Measurements from ENCODE around the gene MRPS7. TPM values are rescaled to one million over a fixed set of nuclear protein-coding genes. Genes with fewer than 3 reads are reported as not detected.
A peak's percentile ranks its signal among the peaks of the same experiment; 100 is the strongest.

Gene MRPS7
- total and polyA plus RNA-seq, 9 of the 15 experiments (the other 6 are each of a cell fraction or from before 2014, with no cell fraction given), result 107 to 244 (median 132) TPM

DNA sequence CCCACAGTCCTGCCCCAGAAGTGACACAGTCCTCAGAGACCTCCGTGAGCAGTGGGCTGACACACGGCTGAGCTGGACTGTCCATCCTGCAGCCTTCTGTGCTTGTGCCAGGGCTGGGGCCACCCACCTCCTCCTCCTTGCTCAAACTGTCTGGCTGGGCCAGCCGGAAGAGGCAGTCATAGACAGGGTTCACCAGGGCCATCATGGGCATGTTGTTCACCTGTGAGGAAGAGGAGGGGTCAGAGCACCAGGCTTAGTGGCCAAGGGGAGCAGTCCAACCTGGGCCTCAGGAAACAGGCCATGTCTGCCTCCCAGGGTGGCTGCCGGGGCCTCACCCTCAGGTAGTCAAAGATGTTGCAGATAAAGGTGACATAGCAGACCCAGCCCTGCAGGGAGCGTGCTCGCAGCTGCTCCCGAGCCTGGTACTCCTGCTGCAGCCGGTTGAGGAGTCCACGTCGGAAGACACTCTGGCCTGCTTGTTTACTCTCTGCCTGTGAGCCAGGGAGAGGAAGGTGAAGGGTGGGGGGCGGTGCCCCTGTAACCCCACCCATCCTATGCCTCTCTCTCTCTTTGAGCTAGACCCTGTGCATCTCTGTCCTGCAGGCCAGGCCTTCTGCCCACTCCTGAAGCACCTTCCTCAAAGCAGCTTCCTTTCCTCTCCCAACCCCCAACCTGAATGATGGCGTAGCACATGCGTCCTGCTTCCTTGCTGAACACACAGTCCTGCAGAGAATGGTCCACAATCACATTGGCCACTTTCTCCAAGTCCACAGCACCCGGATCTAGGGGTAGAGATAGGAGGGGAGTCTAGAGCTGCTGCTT, 5.9 kb downstream of the MRPS7 start (continued):
- no peak for TF ChIP-seq MEF2D (tag; conservative IDR thresholded peaks at IDR 0.05; ENCODE audit: low read depth)
- TF ChIP-seq CBX3 (IDR thresholded peaks at IDR 0.05; ENCODE audit: borderline replicate concordance in 1 of 2, low read length in 2 of 2), result peak in 1 of 2 experiments; percentile 33; a peak in 1 of 3 replicates
- TF ChIP-seq ZC3H11A (IDR thresholded peaks at IDR 0.05; ENCODE audit: low read depth, low read length), result no peak
- no peak for TF ChIP-seq TARDBP (IDR thresholded peaks at IDR 0.05)
- no peak for TF ChIP-seq RFX7 (CRISPR knock-in tag; IDR thresholded peaks at IDR 0.05)
- TF ChIP-seq ZNF282 (CRISPR knock-in tag; IDR thresholded peaks at IDR 0.05), result no peak
- no peak for TF ChIP-seq RBBP5 (IDR thresholded peaks at IDR 0.05; ENCODE audit: borderline replicate concordance, insufficient read depth, low read length, poor library complexity, severe bottlenecking)
- TF ChIP-seq IRF9 (tag; IDR thresholded peaks at IDR 0.05), result no peak
- TF ChIP-seq ELK3 (CRISPR knock-in tag; IDR thresholded peaks at IDR 0.05), result no peak
- no peak for TF ChIP-seq ZBTB9 (CRISPR knock-in tag; IDR thresholded peaks at IDR 0.05)
- no peak for TF ChIP-seq CBFA2T2 (conservative IDR thresholded peaks at IDR 0.05)
- no peak for TF ChIP-seq CBFB (CRISPR knock-in tag; IDR thresholded peaks at IDR 0.05)
- TF ChIP-seq, protein P1, sequence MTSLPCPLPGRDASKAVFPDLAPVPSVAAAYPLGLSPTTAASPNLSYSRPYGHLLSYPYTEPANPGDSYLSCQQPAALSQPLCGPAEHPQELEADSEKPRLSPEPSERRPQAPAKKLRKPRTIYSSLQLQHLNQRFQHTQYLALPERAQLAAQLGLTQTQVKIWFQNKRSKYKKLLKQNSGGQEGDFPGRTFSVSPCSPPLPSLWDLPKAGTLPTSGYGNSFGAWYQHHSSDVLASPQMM (CRISPR knock-in tag; IDR thresholded peaks at IDR 0.05), result no peak
- TF ChIP-seq MEF2A (IDR thresholded peaks at IDR 0.05; ENCODE audit: control insufficient read depth, low read depth, low read length), result no peak
- TF ChIP-seq SMARCA4 (IDR thresholded peaks at IDR 0.05), result no peak
- TF ChIP-seq HINFP (tag; conservative IDR thresholded peaks at IDR 0.05; ENCODE audit: low read depth), result no peak
- no peak for TF ChIP-seq FOXM1 (IDR thresholded peaks at IDR 0.05; ENCODE audit: low read depth)
- no peak for TF ChIP-seq FOXM1 (CRISPR knock-in tag; IDR thresholded peaks at IDR 0.05; ENCODE audit: low read depth)
- peak; percentile 3; the same call in 1 of the 2 replicates for TF ChIP-seq STAG1 (CRISPR knock-in tag; IDR thresholded peaks at IDR 0.05; ENCODE audit: borderline replicate concordance)
- no peak for TF ChIP-seq MED1 (CRISPR knock-in tag; IDR thresholded peaks at IDR 0.05; ENCODE audit: borderline replicate concordance)
- TF ChIP-seq LARP7 (IDR thresholded peaks at IDR 0.05), result no peak
- TF ChIP-seq, protein P2, sequence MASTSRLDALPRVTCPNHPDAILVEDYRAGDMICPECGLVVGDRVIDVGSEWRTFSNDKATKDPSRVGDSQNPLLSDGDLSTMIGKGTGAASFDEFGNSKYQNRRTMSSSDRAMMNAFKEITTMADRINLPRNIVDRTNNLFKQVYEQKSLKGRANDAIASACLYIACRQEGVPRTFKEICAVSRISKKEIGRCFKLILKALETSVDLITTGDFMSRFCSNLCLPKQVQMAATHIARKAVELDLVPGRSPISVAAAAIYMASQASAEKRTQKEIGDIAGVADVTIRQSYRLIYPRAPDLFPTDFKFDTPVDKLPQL (IDR thresholded peaks at IDR 0.05; ENCODE audit: extremely low read depth, insufficient read length), result no peak
- no peak for TF ChIP-seq NCOA6 (IDR thresholded peaks at IDR 0.05)

All from K562 (cell line).